H1 (cell line): ENCODE results near the gene SLC25A45. TPM values are rescaled to one million over a fixed set of nuclear protein-coding genes. Genes with fewer than 3 reads are reported as not detected.

Experiments
- CTCF ChIA-PET: fragments of 300-600 bp; sonication (Branson Sonifier 250); formaldehyde crosslinking; loops from one replicate; lab custom pipeline; 2021; ENCODE audit not compliant: partially characterized antibody; lab: Charles Lee
- POLR2A ChIA-PET: fragments of 300-600 bp; sonication (Branson Sonifier 250); formaldehyde crosslinking; loops from one replicate; lab custom pipeline; 2021; ENCODE audit warnings: inconsistent platforms; ENCODE audit not compliant: partially characterized antibody; lab: Charles Lee
- DNase-seq, 2 experiments: peaks; one replicate each; pipeline versions ENCODE4 v3.0.0 to v3.0.0-alpha.2; 2010 to 2022; ENCODE audit warnings: low spot score in 2 of 2, low read depth in 1 of 2, mixed read lengths in 1 of 2
- FAIRE-seq: peaks from 2 replicates; lab custom pipeline; 2011; peaks lifted over from hg19 to GRCh38; lab: Jason Lieb, UNC
- H2AFZ ChIP-seq: 2 replicates; pipeline ENCODE4 v1.8.1; 2012; ENCODE audit warnings: low read length, inconsistent platforms
- H2AK5ac ChIP-seq: 2 replicates; pipeline ENCODE4 v1.6.1; 2013; ENCODE audit warnings: low read depth, low read length
- H2BK120ac ChIP-seq: replicated peaks from 2 replicates; pipeline ENCODE3; 2013; ENCODE audit warnings: low read depth, low read length, inconsistent platforms
- H2BK12ac ChIP-seq: 2 replicates; pipeline ENCODE4 v1.6.1; 2013; ENCODE audit warnings: low read depth, low read length
- H2BK15ac ChIP-seq: 2 replicates; pipeline ENCODE4 v1.6.1; 2013; ENCODE audit warnings: low read length
- H2BK20ac ChIP-seq: 2 replicates; pipeline ENCODE4 v1.6.1; 2013; ENCODE audit warnings: low read length
- H2BK5ac ChIP-seq: 2 replicates; pipeline ENCODE4 v1.6.1; 2013; ENCODE audit warnings: low read depth, low read length
- H3K14ac ChIP-seq: 2 replicates; pipeline ENCODE4 v1.6.1; 2013; ENCODE audit warnings: inconsistent platforms; ENCODE audit not compliant: insufficient read length
- H3K18ac ChIP-seq: 2 replicates; pipeline ENCODE4 v1.6.1; 2013; ENCODE audit warnings: low read length; ENCODE audit errors: extremely low read depth
- H3K23ac ChIP-seq: 2 replicates; pipeline ENCODE4 v1.6.1; 2013; ENCODE audit warnings: inconsistent platforms; ENCODE audit not compliant: insufficient read length
- H3K23me2 ChIP-seq: 2 replicates; pipeline ENCODE4 v1.6.1; 2013; ENCODE audit warnings: low read depth, low read length
- H3K27ac ChIP-seq: 2 replicates; pipeline ENCODE4 v1.6.1; 2011; ENCODE audit warnings: low read depth, low read length, inconsistent platforms
- H3K27me3 ChIP-seq, 4 experiments: replicated peaks in 1 of 4; 1 replicate in 1 of 4; 2 replicates in 3 of 4; pipeline versions ENCODE4 v1.6.1 to v1.8.1; 2011 to 2013; ENCODE audit warnings: low read length in 3 of 4, mild to moderate bottlenecking in 3 of 4, inconsistent platforms in 2 of 4, mixed read lengths in 2 of 4, moderate library complexity in 1 of 4; ENCODE audit not compliant: control insufficient read depth in 3 of 4, insufficient read depth in 3 of 4; ENCODE audit errors: extremely low read depth in 1 of 4
- H3K36me3 ChIP-seq, 4 experiments: 2 replicates each; pipeline versions ENCODE4 v1.6.1 to v1.8.1; 2011 to 2013; ENCODE audit warnings: mild to moderate bottlenecking in 4 of 4, low read length in 3 of 4, moderate library complexity in 2 of 4, control low read depth in 1 of 4, inconsistent platforms in 1 of 4; ENCODE audit not compliant: insufficient read depth in 4 of 4, control insufficient read depth in 2 of 4
- H3K4ac ChIP-seq: replicated peaks from 2 replicates; pipeline ENCODE3; 2013; ENCODE audit warnings: low read length, low read depth, mixed read lengths, inconsistent platforms; ENCODE audit not compliant: insufficient read length
- H3K4me1 ChIP-seq, 4 experiments: replicated peaks in 1 of 4; 1 replicate in 1 of 4; 2 replicates in 3 of 4; pipeline versions ENCODE4 v1.6.1 to v1.8.1; 2011 to 2013; ENCODE audit warnings: low read length in 3 of 4, inconsistent platforms in 2 of 4, mixed read lengths in 1 of 4; ENCODE audit not compliant: insufficient read depth in 4 of 4, control insufficient read depth in 3 of 4
- H3K4me2 ChIP-seq, 2 experiments: 2 replicates each; pipeline versions ENCODE4 v1.6.1 to v1.8.1; 2011 to 2013; ENCODE audit warnings: low read depth in 2 of 2, low read length in 2 of 2, control low read depth in 1 of 2, inconsistent platforms in 1 of 2, mild to moderate bottlenecking in 1 of 2; ENCODE audit not compliant: insufficient read depth in 1 of 2
- H3K4me3 ChIP-seq, 4 experiments: fragments of 200-600, 300-600 bp in 1 of 4; sonication (generic), shearing (Covaris generic), sonication (Bioruptor Twin) in 1 of 4; 2 replicates each; pipeline versions ENCODE4 v1.5.1 to v1.8.1; 2011 to 2016; ENCODE audit warnings: low read length in 4 of 4, low read depth in 3 of 4, control low read depth in 2 of 4, inconsistent platforms in 2 of 4, mild to moderate bottlenecking in 2 of 4, mixed read lengths in 1 of 4, moderate library complexity in 1 of 4; ENCODE audit not compliant: insufficient read depth in 2 of 4; ENCODE audit errors: extremely low read depth in 1 of 4
- H3K56ac ChIP-seq: replicated peaks from 2 replicates; pipeline ENCODE3; 2013; ENCODE audit warnings: low read depth, mild to moderate bottlenecking, mixed read lengths, low read length, inconsistent platforms; ENCODE audit not compliant: insufficient read length
- H3K79me1 ChIP-seq: 2 replicates; pipeline ENCODE4 v1.6.1; 2013; ENCODE audit warnings: low read depth, low read length, control low read depth
- H3K79me2 ChIP-seq, 2 experiments: 2 replicates each; pipeline versions ENCODE4 v1.6.1 to v1.8.1; 2012 to 2013; ENCODE audit warnings: low read length in 2 of 2, mild to moderate bottlenecking in 2 of 2, inconsistent platforms in 1 of 2; ENCODE audit not compliant: insufficient read depth in 2 of 2, control insufficient read depth in 1 of 2
- H3K9ac ChIP-seq, 4 experiments: replicated peaks in 1 of 4; 1 replicate in 1 of 4; 2 replicates in 3 of 4; pipeline versions ENCODE4 v1.6.1 to v1.8.1; 2011 to 2013; ENCODE audit warnings: low read depth in 3 of 4, low read length in 3 of 4, control low read depth in 2 of 4, mild to moderate bottlenecking in 2 of 4, moderate library complexity in 2 of 4, inconsistent platforms in 1 of 4; ENCODE audit errors: extremely low read depth in 1 of 4
- H3K9me3 ChIP-seq, 2 experiments: 2 replicates each; pipeline versions ENCODE4 v1.6.1 to v1.8.1; 2012 to 2013; ENCODE audit warnings: mild to moderate bottlenecking in 2 of 2, moderate library complexity in 2 of 2, control low read depth in 1 of 2, inconsistent platforms in 1 of 2, low read depth in 1 of 2, low read length in 1 of 2, mixed read lengths in 1 of 2; ENCODE audit not compliant: insufficient read depth in 2 of 2
- H4K20me1 ChIP-seq, 2 experiments: replicated peaks in 1 of 2; 2 replicates each; pipeline versions ENCODE3 to v1.8.1; 2011 to 2013; ENCODE audit warnings: inconsistent platforms in 2 of 2, low read length in 2 of 2, mild to moderate bottlenecking in 1 of 2; ENCODE audit not compliant: insufficient read depth in 2 of 2, control insufficient read depth in 1 of 2
- H4K5ac ChIP-seq: 2 replicates; pipeline ENCODE4 v1.6.1; 2013; ENCODE audit warnings: low read length, low read depth, mixed read lengths, inconsistent platforms; ENCODE audit not compliant: insufficient read length
- H4K8ac ChIP-seq: 2 replicates; pipeline ENCODE4 v1.8.0; 2013; ENCODE audit warnings: mild to moderate bottlenecking, moderate library complexity, low read length, inconsistent platforms; ENCODE audit not compliant: insufficient read depth; ENCODE audit errors: extremely low read depth
- H4K91ac ChIP-seq: replicated peaks from 2 replicates; pipeline ENCODE3; 2013; ENCODE audit warnings: low read length, mixed read lengths, inconsistent platforms; ENCODE audit not compliant: insufficient read length
- ASH2L ChIP-seq: fragments of 200-600, 300-600 bp; sonication (generic); IDR thresholded peaks from one replicate; pipeline ENCODE4 v1.7.1; 2017; ENCODE audit warnings: low read length
- CBX5 ChIP-seq: fragments of 300-800, 300-1000 bp; sonication (generic); IDR thresholded peaks from 2 replicates; pipeline ENCODE4 v1.7.1; 2016; ENCODE audit warnings: antibody characterized with exemption, low read length, low read depth
- CBX8 ChIP-seq: fragments of 300-800, 300-1000 bp; sonication (generic); IDR thresholded peaks from 2 replicates; pipeline ENCODE4 v1.7.1; 2016; ENCODE audit warnings: low read depth, low read length, borderline replicate concordance
- EGR1 ChIP-seq: IDR thresholded peaks from 2 replicates; pipeline ENCODE4 v1.6.1; 2011; ENCODE audit warnings: low read depth, low read length, borderline replicate concordance
- GABPA ChIP-seq: IDR thresholded peaks from 2 replicates; pipeline ENCODE4 v1.6.1; 2011; ENCODE audit warnings: mild to moderate bottlenecking, low read length, moderate library complexity, borderline replicate concordance; ENCODE audit not compliant: insufficient read depth
- HDAC2 ChIP-seq, 2 experiments: fragments of 300-600 bp in 1 of 2; sonication (generic) in 1 of 2; IDR thresholded peaks; 2 replicates each; pipeline ENCODE4 v1.6.1; 2011 to 2012; ENCODE audit warnings: low read depth in 2 of 2, low read length in 2 of 2, mild to moderate bottlenecking in 2 of 2, moderate library complexity in 2 of 2, borderline replicate concordance in 1 of 2, inconsistent platforms in 1 of 2
- JUN ChIP-seq: IDR thresholded peaks from 2 replicates; pipeline ENCODE4 v1.6.1; 2011; ENCODE audit warnings: low read depth, mild to moderate bottlenecking, improper control_type of control experiment, low read length
- POLR2A ChIP-seq, 2 experiments: IDR thresholded peaks; 1 replicate in 1 of 2; 2 replicates in 1 of 2; pipeline ENCODE4 v1.6.1; 2011; ENCODE audit warnings: low read depth in 2 of 2, low read length in 2 of 2, mild to moderate bottlenecking in 2 of 2; ENCODE audit errors: control extremely low read depth in 1 of 2
- SAP30 ChIP-seq: fragments of 300-600 bp; sonication (generic); IDR thresholded peaks from 2 replicates; pipeline ENCODE4 v1.7.1; 2012; ENCODE audit warnings: low read length, moderate library complexity, mild to moderate bottlenecking, inconsistent platforms; ENCODE audit not compliant: insufficient read depth, insufficient replicate concordance
- SP1 ChIP-seq: IDR thresholded peaks from 2 replicates; pipeline ENCODE4 v1.6.1; 2011; ENCODE audit warnings: low read depth, low read length
- SRF ChIP-seq: IDR thresholded peaks from 2 replicates; pipeline ENCODE4 v1.6.1; 2011; ENCODE audit warnings: mild to moderate bottlenecking, low read depth, low read length, moderate library complexity
- TAF1 ChIP-seq: IDR thresholded peaks from 2 replicates; pipeline ENCODE4 v1.6.1; 2011; ENCODE audit warnings: mild to moderate bottlenecking, low read depth, low read length
- ZNF274 ChIP-seq: IDR thresholded peaks from 2 replicates; pipeline ENCODE4 v1.7.0; 2012; ENCODE audit warnings: low read length, borderline replicate concordance; ENCODE audit errors: extremely low read depth
- WGBS, 2 experiments: shearing (Covaris generic) in 1 of 2; methylation state at CpG; one replicate each; pipeline versions ENCODE4 v1.1.6 to v1.1.7; 2013 to 2015; ENCODE audit warnings: low lambda C conversion rate in 2 of 2, mixed read lengths in 2 of 2, inconsistent platforms in 1 of 2, low coverage in 1 of 2, missing lambda C conversion rate in 1 of 2; ENCODE audit not compliant: insufficient replicate concordance in 2 of 2, insufficient coverage in 1 of 2, insufficient read length in 1 of 2; ENCODE audit errors: extremely low coverage in 1 of 2, missing lambda C conversion rate in 1 of 2; 5-methylcytosine and 5-hydroxymethylcytosine counted together
- polyA plus RNA-seq, 7 experiments: library from polyadenylated mRNA; depleted of rRNA in 3 of 7; stranded (reverse) in 5 of 7; unstranded in 2 of 7; fragments of >200 nt in 5 of 7; fragments of 200-250 nt in 2 of 7; gene quantifications; 1 replicate in 5 of 7; 2 replicates in 1 of 7; 4 replicates in 1 of 7; pipeline versions ENCODE4 v1.2.1 to v1.2.3, GENCODE V29; 2011 to 2013; ENCODE audit warnings: missing spikeins in 2 of 7, mixed read lengths in 2 of 7
- total RNA-seq: library from RNA; stranded (reverse); fragmentation: NEBNext Ultra II Directional; extraction: Animal tissue kit (Norgen Biotek cat#: 25700); gene quantifications from 2 replicates; pipeline ENCODE4 v1.2.1, GENCODE V29; 2021

Gene SLC25A45
- total and polyA plus RNA-seq, 2 of the 8 experiments (the other 6 are each of a cell fraction or from before 2014, with no cell fraction given), result 0.54 to 0.59 TPM

- Histone ChIP-seq H2BK15ac (no peak overlapping the region), H3K79me1 (peaks cover 11% of the 10 kb centered on the region; the same call in 1 of the 2 replicates), H4K91ac (no peak overlapping the region), H3K27ac (no peak overlapping the region), H3K4me2 (peak overlapping the region; percentile 62 to 85), H3K23ac (no peak overlapping the region), H3K4me1 (peaks cover 30 to 66% (median 39%) of the 10 kb centered on the region in 4 experiments), H3K9ac (no peak overlapping the region), H3K9me3 (no peaks in the 10 kb centered on the region), H3K27me3 (no peaks in the 10 kb centered on the region), H3K18ac (no peak overlapping the region), H3K14ac (no peak overlapping the region), H4K8ac (no peak overlapping the region), H3K23me2 (peaks cover 18% of the 10 kb centered on the region; the same call in 1 of the 2 replicates), H3K36me3 (no peaks in the 10 kb centered on the region), H2AK5ac (0 out of 2 replicates have a peak overlapping the region, but pooled peaks have one; percentile 60), H2BK12ac (peak overlapping the region; percentile 40; the same call in 1 of the 2 replicates), H2BK5ac (no peak overlapping the region), H3K79me2 (peaks cover 3 to 35% of the 10 kb centered on the region in 2 experiments), H4K20me1 (peaks cover 7 to 13% of the 10 kb centered on the region in 2 experiments), H3K4ac (no peak overlapping the region), H3K56ac (no peak overlapping the region), H2BK20ac (no peak overlapping the region), H2AFZ (no peak overlapping the region), H2BK120ac (no peak overlapping the region), H3K4me3 (peak overlapping the region in 2 of 4 experiments; percentile 11 to 70; a peak in 5 of 8 replicates), H4K5ac (no peak overlapping the region)
- CTCF ChIA-PET, result interaction anchor here (0.5 to 22.8 kb wide), 19 partner anchors 8 to 470 kb away, joined by 3 to 430 read pairs (median 3); no protein-coding TSS in a partner anchor
- no peak for FAIRE-seq
- DNase-seq, result no peak
- POLR2A ChIA-PET, result interaction anchor here (0.9 to 20.8 kb wide), 31 partner anchors 9 to 210 kb away, joined by 3 to 826 read pairs (median 5); partner anchors contain the start of genes MALAT1 and SCYL1
- 88% methylated on average over 18 of the region's 19 CpGs; no CpG with 5 or more reads in 1 of the 2 experiments for WGBS, 2 experiments
- TF ChIP-seq POLR2A (IDR thresholded peaks at IDR 0.05; ENCODE audit: control extremely low read depth in 1 of 2, low read depth in 2 of 2, low read length in 2 of 2), result no peak
- TF ChIP-seq JUN, result no peak
- no peak for TF ChIP-seq EGR1
- TF ChIP-seq TAF1, result no peak
- TF ChIP-seq ASH2L, result no peak
- no peak for TF ChIP-seq SAP30
- TF ChIP-seq CBX5, result no peak
- TF ChIP-seq GABPA, result no peak
- no peak for TF ChIP-seq CBX8
- no peak for TF ChIP-seq HDAC2 (IDR thresholded peaks at IDR 0.05; ENCODE audit: borderline replicate concordance in 1 of 2, low read depth in 2 of 2, low read length in 2 of 2)
- no peak for TF ChIP-seq SP1
- TF ChIP-seq SRF, result no peak
- no peak for TF ChIP-seq ZNF274
These were observed 41.2 kb upstream of the SLC25A45 start for GRCh38 chr11:65423516-65424204.
